ENCODE results near the gene P2RY6. TPM values are rescaled to one million over a fixed set of nuclear protein-coding genes. Genes with fewer than 3 reads are reported as not detected.

P2RY6 gene
- total and polyA plus RNA-seq, 2 experiments from 2014 or later, result 2.6 to 8.9 TPM

- Histone ChIP-seq H3K9me3 (ENCODE audit: low read depth) (no peaks in the 10 kb centered on the region), H3K9me2 (replicated peaks; ENCODE audit: insufficient read depth) (no peaks in the 10 kb centered on the region), H3K4me1 (ENCODE audit: insufficient read depth) (no peaks in the 10 kb centered on the region), H3K27me3 (no peaks in the 10 kb centered on the region), H3K27ac (no peak overlapping the region), H2AFZ (no peak overlapping the region), H3K36me3 (replicated peaks; ENCODE audit: insufficient read depth, low read depth) (no peaks in the 10 kb centered on the region), H3K4me2 (no peak overlapping the region), H3K79me2 (no peaks in the 10 kb centered on the region), H4K20me1 (ENCODE audit: insufficient read depth, poor library complexity, severe bottlenecking) (no peaks in the 10 kb centered on the region), H3K4me3 (no peak overlapping the region)
- peak; percentile 52 for TF ChIP-seq CTCF (IDR thresholded peaks at IDR 0.05; ENCODE audit: poor library complexity)
- TF ChIP-seq EZH2 (IDR thresholded peaks at IDR 0.05; ENCODE audit: borderline replicate concordance), result no peak
- peak; percentile 54 for DNase-seq (ENCODE audit: low spot score)
- 62% methylated on average over 6 of the region's 6 CpGs for whole genome bisulfite sequencing (ENCODE audit: low lambda C conversion rate, missing lambda C conversion rate)
These were observed 35.3 kb upstream of the P2RY6 start for GRCh38 chr11:73236854-73237253.

- no peak for TF ChIP-seq CTCF (IDR thresholded peaks at IDR 0.05; ENCODE audit: poor library complexity)
- no peak for TF ChIP-seq EZH2phosphoT487 (IDR thresholded peaks at IDR 0.05; ENCODE audit: low read depth, severe bottlenecking, unreplicated experiment)
- TF ChIP-seq EZH2 (IDR thresholded peaks at IDR 0.05; ENCODE audit: borderline replicate concordance), result no peak
- Histone ChIP-seq H3K27me3 (no peaks in the 10 kb centered on the region), H3K27ac (no peak overlapping the region), H3K79me2 (no peaks in the 10 kb centered on the region), H2AFZ (no peak overlapping the region), H3K36me3 (replicated peaks; ENCODE audit: insufficient read depth, low read depth) (no peaks in the 10 kb centered on the region), H3K9me3 (ENCODE audit: low read depth) (no peaks in the 10 kb centered on the region), H3K9me2 (replicated peaks; ENCODE audit: insufficient read depth) (no peaks in the 10 kb centered on the region), H3K4me2 (no peak overlapping the region), H3K4me1 (ENCODE audit: insufficient read depth) (no peaks in the 10 kb centered on the region), H3K4me3 (no peak overlapping the region), H4K20me1 (ENCODE audit: insufficient read depth, poor library complexity, severe bottlenecking) (no peaks in the 10 kb centered on the region)
- DNase-seq (ENCODE audit: low spot score), result no peak
- WGBS (ENCODE audit: low lambda C conversion rate, missing lambda C conversion rate), result 84% methylated on average over 10 of the region's 10 CpGs
These were observed 34.5 kb upstream of the P2RY6 start for GRCh38 chr11:73237471-73238290.

- Histone ChIP-seq H3K79me2 (no peaks in the 10 kb centered on the region), H3K4me1 (ENCODE audit: insufficient read depth) (no peaks in the 10 kb centered on the region), H3K36me3 (replicated peaks; ENCODE audit: insufficient read depth, low read depth) (no peaks in the 10 kb centered on the region), H3K27ac (no peak overlapping the region), H3K9me2 (replicated peaks; ENCODE audit: insufficient read depth) (no peaks in the 10 kb centered on the region), H2AFZ (no peak overlapping the region), H4K20me1 (ENCODE audit: insufficient read depth, poor library complexity, severe bottlenecking) (no peaks in the 10 kb centered on the region), H3K27me3 (no peaks in the 10 kb centered on the region), H3K9me3 (ENCODE audit: low read depth) (no peaks in the 10 kb centered on the region), H3K4me2 (no peak overlapping the region), H3K4me3 (no peak overlapping the region)
- no peak for DNase-seq (ENCODE audit: low spot score)
- 88% methylated on average over 6 of the region's 6 CpGs for WGBS (ENCODE audit: low lambda C conversion rate, missing lambda C conversion rate)
- TF ChIP-seq EZH2phosphoT487 (IDR thresholded peaks at IDR 0.05; ENCODE audit: low read depth, severe bottlenecking, unreplicated experiment), result no peak
- no peak for TF ChIP-seq CTCF (IDR thresholded peaks at IDR 0.05; ENCODE audit: poor library complexity)
- TF ChIP-seq EZH2 (IDR thresholded peaks at IDR 0.05; ENCODE audit: borderline replicate concordance), result no peak
These were observed 33.0 kb upstream of the P2RY6 start for GRCh38 chr11:73239111-73239521.
